ENCODE data around the gene TUBG2.

The TUBG2 gene

DNA sequence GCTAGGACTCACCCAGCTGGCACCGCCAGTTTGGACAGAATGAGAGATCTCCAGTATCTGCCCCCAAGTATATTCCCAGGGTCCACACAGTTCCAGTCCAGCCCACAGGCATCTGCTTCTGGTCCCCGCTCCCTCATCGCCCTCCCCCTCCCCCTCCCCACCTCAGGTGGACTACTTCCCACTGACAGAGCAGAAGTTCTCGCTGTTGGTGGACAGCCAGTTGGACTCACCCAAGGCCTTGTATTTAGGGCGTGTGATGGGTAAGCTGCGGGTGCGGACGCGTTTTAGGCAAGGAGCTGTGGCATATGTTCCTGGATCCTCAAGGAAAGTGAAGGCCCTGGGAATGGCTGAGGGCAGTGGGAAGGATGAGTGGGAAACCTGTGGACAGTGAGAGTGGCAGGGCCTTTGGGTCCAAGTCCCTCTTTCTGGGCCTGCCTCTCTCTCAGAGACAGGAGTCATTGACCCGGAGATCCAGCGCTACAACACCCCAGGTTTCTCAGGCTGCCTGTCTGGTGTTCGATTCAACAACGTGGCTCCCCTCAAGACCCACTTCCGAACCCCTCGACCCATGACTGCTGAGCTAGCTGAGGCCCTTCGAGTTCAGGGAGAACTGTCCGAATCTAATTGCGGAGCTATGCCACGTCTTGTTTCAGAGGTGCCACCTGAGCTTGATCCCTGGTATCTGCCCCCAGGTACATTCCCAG, 38.2 kb downstream of the TUBG2 start:
- DNase-seq (ENCODE audit: low read depth): no peak

- no peak for DNase-seq (ENCODE audit: low read depth)
Measured at GRCh38 chr17:42698736-42699414, 39.8 kb downstream of the TUBG2 start.

DNA sequence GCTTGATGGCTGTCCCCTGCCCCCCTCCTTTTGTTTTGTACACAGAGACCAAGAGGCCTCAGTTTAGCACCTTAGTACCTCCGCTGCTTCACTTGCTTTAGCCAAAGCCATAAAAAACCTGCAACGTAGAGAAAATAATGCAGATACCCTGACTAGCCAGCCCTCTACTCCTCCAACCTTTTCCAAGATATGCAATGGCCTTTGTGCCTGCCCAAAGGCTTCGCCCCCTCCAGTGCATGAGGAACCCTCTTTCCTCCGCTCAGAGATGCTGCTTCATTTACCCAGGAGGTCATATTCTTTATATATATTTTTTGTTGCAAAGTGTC, 40.3 kb downstream of the TUBG2 start:
- no peak for DNase-seq (ENCODE audit: low read depth)

- no peak for DNase-seq (ENCODE audit: low read depth)
Measured at GRCh38 chr17:42700586-42701289, 41.7 kb downstream of the TUBG2 start.

GRCh38 chr17:42702446-42702845, 43.4 kb downstream of the TUBG2 start:
- DNase-seq (ENCODE audit: low read depth): no peak

DNA sequence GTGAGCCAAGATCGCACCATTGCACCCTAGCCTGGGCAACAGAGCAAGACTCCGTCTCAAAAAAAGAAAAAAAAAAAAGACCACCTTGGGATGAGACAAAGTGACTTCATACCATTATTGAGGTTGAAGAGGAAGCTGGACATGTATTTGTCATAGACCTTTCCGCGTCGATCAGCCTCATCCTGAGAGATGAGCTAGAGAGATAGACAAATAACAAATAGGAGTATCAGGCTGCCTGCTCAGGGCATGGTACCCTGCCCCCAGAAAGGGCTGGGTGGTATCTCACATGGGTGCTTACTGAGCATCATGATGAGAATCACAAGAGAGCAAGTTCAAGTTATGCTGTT, 45.4 kb downstream of the TUBG2 start:
- DNase-seq (ENCODE audit: low read depth): no peak

DNA sequence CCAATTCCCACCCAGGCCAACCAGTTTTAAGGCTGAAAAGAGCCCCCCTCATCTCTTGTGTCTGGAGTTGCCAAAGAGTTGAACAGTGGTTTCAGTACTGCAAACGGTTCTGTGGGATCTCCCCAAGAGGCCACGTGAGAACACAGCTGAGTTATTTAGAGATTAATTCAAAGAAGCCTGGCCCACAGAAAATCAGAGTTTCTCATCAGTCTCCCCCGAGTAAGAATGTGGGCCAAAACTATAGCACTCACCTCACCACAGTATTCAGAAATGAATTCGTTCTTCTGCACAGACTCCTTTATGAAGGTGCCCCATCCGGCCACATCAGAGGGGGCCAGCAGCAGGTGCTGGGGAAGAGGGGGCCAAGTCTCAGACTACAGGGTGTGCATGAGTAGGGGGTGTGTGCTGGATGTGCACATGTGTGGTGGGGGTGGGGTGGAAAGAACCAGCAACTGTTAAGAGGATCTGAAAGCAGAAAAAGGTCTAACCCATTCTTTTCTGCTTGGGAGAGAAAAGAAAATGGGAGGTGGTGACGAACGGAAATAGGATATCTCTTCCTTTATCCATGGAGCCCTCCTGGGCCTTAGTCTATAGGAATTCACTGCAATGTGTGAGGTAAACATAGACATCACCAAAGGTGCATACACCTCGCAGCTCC, 45.9 kb downstream of the TUBG2 start:
- DNase-seq (ENCODE audit: low read depth): no peak

- no peak for DNase-seq (ENCODE audit: low read depth)
Measured at GRCh38 chr17:42706732-42707131, 47.6 kb downstream of the TUBG2 start.

- no peak for DNase-seq (ENCODE audit: low read depth)
Measured at GRCh38 chr17:42708588-42708987, 49.5 kb downstream of the TUBG2 start.

DNA sequence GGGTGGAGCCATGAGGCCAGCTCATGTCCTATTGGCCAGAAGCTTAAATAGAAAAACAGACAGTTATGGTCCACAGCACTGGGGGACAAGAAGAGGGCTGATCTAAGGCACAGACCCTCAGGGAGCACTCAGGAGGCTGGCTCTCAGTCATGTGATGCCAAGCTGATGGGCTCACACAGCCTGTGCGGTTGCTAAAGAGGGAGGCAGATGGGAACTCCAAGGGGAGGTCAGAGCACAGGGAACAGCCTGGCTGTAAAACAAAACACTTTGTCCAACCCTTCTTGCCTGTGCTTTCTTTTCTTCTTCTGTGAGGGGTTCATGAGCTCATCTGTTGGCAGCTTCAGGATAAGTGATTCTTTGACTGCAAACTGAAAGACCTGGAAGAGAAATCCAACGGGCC, 50.5 kb downstream of the TUBG2 start:
- no peak for DNase-seq (ENCODE audit: low read depth)

Measured in HS-27A (cell line).